HG02852 (cell line): ENCODE measurements around the gene SAG.
A peak's percentile ranks its signal among the peaks of the same experiment; 100 is the strongest.

Experiments used
- ATAC-seq: cut with Tn5 transposase; IDR thresholded peaks from one replicate; pipeline ENCODE4 v1.9.1; 2021; ENCODE audit warnings: mild to moderate bottlenecking, moderate library complexity; ENCODE audit not compliant: unreplicated experiment

Gene SAG

DNA sequence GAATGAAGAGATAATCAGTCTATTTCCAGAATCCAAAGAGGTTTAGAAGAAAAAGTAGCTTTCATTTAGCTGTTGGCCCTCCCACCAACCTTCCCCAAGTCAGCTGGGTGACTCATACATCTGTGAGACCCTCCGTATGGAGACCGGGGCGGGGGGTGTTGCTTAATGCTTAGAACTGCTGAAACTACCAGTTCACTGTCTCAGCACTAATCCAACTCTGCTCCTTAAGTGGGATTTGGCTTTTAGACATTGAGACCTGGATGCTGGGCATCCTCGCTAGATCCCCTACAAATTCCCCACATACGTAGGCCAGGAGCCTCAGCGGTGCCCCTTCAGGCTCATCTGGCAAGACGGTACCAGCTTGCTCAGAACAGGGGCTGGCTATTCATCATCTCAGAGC is at the start of gene SAG:
TSS of gene SAG (plus strand) at position 252 of the 400 bp plus-strand sequence. CDS start 1,374 bp downstream, outside the sequence.
- ATAC-seq, result no peak

DNA sequence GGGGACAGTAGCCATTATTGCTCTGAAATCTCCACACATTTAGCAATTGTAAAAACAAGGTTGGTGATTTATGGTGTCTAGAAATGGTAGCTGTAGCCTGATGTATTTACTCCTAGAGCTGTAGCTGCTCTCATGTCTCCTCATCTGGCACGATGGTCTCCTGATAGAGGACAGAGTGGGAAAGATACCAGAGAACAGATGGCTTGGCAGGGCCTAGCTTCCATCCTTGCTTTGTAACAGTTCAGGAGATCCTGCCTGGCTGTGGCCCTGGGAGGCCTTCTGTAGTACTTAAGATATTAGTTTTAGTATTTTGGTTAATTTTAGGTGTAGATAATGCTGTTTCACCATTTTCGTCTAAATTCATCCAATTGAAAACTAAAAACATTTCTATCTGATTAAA is 49.4 kb upstream of the SAG start:
- no peak for ATAC-seq

DNA sequence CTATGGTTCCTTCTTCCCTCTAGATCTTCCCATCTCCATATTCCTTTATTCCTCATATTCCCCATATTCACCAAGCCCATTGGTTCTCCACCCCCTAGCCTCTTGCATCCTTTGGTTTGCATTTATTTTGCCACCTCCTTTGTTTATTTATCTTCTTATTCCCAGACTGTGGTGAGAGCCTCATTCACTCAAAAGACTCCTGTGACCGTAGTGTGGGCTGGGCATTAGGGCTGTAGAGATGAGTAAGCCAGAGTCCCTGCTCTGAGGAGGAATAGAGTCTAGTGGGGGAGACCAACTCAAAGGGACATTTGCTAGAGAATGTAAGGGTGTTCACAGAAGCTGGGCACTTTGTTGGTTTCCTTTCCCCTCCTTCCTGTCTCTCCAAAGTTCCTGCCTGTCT is 47.9 kb upstream of the SAG start:
- no peak for ATAC-seq

DNA sequence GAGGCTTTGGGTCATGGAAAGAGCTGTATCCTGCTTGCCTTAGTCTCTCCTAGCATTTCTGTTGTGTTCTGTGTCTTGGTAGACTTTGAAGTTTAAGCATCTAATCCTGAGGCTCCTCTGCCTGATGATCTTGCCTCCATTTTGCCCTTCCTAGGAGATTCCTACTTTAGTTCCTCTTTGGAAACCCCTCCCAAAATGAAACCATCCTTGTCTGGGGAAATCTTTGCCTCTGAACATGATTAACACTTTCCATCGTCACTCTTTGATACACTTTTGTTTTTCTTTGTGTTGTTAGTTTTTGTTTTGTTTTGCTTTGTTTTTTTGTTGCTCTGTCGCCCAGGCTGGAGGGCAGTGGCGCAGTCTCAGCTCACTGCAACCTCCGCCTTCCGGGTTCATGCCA is 47.0 kb upstream of the SAG start:
- no peak for ATAC-seq

DNA sequence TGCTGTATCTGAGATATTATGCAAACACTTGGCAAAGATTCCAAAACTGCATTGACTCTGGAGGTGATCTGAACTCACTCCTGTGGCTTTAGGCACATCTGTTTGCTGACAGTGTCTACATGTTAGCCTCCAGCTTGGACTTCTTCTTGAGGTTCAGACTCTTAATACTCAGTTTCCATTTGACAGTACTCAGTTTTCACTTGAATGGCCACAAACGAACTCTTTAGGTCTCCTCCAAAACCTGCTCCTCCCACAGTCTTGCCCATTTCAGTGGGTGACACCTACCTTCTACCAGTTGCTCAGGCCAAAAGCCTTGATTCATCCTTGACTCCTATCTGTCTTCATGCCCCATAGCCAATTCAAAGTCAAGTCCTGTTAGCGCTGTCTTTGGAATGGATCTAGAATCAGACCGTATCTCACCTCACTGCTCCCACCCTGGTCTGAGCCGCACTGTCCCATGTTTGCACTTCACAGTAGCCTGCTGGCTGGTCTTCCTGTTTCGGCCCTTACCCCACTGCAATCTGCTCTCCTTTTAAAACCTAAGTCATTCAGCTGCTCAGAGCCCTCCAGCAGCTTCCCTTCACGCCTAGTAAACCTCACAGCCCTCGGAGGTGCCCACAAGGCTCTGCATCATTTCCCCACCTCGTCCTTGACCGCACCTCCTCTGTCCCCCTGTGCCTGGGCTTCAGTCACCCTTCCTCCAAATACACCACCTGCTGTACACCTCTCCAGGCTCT is 45.6 kb upstream of the SAG start:
- ATAC-seq, result peak; percentile 68

DNA sequence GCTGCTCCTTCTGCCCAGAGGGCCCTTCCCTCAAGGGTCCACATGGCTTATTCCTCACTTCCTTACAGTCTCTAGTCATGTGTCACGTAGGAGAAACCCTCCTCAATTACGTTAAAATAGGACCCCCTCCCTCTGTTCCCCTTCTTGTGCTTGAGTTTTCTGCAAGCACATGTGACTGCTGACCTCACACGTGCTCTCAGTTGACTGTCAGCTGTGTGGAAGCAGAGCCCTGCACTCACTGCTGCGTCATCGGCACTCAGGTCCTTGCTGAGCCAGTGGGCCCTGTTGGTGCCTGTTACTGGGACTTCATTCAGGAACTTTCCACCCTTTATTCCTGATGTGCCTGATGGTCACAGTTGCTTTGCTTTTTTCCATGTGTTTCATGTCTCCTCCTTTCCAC is 45.1 kb upstream of the SAG start:
- no peak for ATAC-seq

DNA sequence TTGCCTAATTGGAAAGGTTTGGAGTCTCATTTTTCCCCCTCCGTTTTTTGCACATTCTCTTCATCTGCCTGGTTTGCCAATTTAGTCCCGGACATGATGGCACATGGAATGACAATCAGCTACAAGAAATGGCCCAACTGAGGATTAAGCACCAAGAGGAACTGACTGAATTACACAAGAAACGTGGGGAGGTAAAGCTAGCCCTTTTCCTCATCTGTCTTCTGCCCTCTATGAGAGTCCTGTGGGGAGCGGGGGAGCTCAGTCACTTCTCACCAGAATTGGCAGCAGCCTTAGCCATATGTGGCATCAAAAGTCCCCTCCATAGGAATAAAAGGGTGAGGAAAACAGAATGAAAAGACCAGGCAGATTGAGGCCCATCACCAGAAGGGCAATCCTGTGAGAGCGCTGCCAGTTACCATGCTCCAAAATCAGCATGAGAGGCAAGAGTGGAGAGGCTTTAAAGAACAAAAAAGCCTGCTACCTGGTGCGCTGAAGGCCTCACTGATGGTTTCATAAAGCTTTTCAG is 44.5 kb upstream of the SAG start:
- ATAC-seq, result no peak

DNA sequence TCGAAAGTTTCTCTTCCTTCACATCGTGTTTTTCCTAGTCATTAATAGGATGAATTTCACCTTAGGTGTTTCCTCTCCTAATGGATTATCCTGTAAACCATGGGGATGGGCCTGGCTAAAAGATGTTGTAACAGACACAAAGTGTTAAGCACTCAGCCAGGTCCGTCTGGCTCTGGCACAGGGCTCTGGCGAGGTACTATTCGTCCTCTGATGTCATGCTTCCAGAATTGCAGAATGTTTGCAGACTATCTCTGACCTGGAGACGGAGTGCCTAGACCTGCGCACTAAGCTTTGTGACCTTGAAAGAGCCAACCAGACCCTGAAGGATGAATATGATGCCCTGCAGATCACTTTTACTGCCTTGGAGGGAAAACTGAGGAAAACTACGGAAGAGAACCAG is 42.9 kb upstream of the SAG start:
- no peak for ATAC-seq

DNA sequence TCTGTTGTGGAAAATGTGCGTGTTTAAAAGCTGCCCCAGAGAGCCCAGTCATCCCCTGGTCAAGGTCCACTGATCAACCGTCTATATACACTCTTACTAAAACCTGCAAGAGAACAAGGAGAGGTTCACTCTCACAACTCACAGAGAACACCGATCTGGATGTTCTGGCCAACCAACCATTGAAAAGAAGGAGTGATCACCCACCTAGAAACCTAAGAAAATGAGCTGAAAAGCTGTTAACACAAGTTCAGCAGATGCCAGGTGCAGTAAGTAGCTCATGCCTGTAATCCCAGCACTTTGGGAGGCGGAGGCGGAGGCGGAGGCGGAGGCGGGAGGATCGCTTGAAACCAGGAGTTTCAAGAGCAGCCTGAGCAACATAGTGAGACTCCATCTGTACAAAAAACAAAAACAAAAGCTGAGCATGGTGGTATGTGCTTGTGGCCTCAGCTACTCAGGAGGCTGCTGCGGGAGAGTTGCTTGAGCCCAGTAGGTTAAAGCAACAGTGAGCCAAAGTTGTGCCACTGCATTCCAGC is 41.7 kb upstream of the SAG start:
- peak; percentile 33 for ATAC-seq

DNA sequence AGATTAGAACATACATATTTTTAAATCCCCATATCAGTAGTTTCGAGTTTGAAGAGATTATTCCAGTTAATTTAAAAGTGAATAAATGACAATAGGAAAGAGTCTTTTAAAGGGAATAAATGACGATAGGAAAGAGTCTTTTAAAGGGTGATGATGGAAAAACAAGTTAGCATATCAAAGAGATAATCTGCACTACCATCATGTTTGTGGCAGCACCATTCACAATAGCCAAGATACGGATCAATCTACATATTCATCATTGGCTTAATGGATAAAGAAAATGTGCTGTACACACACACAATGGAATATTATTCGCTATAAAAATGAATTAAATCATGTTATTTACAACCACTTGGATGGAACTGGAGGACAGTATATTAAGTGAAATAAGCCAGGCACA is 41.1 kb upstream of the SAG start:
- no peak for ATAC-seq

DNA sequence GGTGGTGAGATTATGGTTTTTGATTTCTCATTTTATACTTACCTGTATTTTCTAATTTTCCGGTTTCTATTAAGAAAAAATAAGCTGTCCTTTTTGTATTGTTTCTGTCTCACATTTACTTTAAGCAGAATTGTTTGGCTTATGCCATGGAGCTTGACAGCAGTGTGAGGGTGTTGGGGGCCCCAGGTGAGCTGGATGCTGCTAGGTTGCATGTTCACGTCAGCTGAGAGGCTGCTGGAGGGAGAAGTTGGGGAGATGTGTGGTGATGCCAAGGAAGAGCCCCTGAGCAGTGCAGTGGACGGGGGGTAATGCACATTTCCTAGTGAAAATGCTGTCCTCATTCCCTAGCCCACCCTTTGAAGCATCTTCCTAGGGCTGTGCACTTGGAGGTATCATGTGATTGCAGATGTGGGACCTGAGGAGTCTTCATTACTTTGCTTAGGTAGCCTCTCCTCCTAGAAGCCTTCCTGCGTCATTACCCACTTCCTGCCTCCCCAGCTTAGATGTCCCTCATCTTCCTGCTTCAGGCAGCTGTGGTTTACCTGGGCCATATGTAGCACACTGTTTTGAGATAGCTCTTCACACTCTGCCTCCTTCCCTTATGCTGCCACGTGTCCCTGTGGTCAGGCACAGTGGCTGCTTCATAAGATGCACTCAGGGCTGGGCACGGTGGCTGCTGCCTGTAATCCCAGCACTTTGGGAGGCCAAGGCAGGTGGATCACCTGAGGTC is 39.9 kb upstream of the SAG start:
- ATAC-seq, result peak; percentile 81

DNA sequence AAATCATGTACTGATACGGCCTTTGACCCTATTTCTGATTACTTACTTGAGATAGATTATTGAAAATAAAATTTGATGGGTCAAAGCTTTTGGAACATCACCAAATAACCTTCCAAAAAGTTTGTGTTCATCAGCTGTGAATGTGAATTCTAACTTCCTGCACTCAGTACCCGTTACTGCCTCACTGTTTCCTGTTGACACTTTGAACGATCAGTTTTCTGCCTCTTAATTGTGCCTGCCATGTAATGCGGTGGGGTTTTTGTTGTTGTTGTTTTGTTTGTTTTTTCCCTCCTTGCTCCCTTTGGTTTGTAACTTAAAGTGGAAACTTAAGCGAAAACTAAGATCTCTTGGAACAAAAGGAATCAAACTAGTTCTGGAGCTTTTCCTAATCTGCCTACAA is 37.2 kb upstream of the SAG start:
- ATAC-seq, result no peak

DNA sequence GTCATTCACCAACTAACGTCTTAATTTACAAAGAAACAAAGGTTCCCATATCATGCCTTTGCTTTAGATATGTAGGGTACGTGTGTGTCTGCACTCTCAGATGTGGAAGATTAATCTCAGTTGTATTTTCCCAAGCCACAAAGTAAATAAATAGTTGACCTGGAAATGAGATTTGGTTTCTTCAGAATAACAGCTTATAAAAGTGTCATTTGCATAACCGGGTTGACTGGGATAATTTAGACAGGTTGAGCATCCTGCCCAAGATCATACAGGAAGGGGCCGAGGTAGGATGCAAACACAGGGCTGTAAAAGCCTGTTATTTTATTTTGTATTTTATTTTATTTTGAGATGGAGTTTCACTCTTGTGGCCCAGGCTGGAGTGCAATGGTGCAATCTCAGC is 36.7 kb upstream of the SAG start:
- no peak for ATAC-seq

DNA sequence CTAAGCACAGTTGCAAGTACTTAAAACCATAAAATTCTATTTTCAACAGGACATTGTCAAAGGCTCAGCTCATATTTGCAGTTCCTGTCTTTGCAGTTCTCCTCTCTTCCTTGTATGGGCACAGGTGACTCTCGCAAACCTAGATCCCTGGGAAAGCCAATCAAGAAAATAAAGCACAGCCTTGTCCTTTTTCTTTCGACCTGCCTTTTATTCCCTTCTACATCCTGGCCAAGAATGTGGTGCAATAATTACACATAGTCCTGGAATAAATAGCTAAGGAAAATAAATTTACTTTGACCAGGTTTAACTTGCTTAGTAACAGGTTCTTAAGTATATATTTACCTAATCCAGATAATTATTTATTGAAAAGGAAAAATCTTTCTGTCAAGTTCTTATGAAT is 35.9 kb upstream of the SAG start:
- no peak for ATAC-seq

DNA sequence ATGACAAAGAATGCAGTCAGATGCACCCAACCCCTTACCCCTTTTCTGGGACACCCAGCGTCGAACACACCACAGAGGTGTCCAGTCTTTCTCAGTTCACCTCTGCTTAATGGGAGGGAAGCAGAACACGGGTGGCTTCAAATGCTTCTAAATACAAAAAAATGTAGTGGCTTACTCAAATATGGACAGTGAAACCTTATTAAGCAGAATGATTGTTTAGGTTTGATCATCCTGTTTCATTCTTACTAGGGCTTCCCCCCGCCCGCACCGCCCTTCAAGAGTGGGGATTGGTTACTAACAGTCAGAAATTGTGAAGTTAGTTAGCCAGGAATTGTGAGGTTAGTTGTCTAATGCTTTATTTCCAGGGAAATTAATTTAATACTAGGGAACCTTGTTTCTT is 34.5 kb upstream of the SAG start:
- ATAC-seq, result no peak

DNA sequence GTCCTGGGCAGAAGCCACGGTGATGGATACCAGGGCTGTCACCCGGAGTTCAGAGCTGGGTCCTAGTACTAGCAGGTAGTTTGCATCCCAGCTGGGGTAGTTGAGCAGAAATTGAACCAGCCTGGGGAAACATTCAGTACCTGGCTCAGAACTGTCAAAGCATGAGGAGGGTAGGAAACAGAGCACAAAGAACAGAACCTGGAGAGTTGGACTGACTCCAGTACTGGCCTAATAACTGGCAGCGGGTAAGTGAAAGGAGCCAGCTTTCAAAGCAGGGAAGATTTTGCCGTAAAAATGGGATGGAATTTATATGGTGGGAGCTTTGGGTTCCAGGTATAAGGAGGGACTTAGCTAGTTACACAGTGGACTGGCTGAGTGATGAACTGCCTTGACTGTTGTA is 32.4 kb upstream of the SAG start:
- ATAC-seq, result no peak

DNA sequence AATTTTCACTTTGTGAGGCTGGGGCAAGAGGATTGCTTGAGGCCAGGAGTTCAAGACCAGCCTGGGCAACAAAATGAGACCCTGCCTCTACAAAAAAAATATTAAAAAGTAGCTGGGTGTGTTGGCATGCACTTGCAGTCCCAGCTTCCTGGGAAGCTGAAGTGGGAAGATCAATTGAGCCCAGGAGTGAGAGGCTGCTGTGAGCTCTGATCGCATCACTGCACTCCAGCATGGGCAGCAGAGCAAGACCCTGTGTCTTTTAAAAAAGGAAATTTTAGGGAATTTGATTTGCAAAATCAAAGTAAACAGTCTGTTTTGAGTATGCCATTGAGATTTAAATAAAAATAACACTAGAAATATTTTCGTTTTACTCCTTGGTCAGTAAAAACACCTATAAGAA is 28.7 kb upstream of the SAG start:
- ATAC-seq, result no peak

DNA sequence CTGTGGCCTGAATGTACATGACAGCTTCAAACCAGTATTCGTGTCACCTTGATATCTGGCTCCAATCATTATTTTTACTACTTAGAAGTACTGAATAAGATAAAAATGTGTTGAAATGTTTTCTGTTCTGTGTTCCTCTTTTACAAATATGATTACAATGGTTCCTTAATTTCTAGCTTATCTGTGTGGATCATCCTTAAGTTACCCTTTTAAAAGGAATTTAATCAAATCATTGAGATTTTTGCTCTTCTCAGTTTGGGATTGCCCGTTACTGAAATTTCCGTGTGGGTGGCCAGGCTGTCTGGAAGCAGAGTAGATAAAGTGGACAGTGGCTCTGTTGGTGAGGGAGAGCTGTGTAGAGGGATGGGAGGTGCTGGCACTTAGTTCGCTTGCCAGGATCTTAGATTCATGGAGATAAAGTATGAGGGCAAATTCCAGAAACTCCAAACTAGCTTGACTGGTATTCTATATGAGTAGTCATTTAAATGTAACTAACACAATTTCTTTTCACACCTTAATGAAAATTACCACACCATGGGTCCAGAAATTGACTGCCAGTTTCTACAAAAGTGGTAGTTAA is 27.4 kb upstream of the SAG start:
- ATAC-seq, result no peak

DNA sequence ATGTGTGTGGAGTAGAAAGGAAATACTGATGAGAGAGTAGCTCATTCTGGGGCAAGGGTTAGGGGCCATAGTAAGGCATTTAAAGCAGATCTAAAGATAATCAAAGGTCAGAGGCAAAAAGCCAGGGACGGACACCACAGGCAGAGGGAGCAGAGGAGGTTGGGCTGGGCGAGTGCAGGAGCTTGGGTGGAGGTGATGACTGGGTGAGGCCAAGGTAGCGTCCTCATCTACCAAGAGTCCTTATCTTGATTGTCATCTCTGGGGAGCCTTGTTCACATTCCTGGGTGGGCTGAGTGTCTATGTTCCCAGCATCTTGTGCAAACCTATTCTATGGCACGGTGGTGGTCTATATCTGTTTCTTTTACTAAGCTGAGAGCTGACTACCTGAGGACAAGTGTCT is 26.1 kb upstream of the SAG start:
- ATAC-seq, result no peak

DNA sequence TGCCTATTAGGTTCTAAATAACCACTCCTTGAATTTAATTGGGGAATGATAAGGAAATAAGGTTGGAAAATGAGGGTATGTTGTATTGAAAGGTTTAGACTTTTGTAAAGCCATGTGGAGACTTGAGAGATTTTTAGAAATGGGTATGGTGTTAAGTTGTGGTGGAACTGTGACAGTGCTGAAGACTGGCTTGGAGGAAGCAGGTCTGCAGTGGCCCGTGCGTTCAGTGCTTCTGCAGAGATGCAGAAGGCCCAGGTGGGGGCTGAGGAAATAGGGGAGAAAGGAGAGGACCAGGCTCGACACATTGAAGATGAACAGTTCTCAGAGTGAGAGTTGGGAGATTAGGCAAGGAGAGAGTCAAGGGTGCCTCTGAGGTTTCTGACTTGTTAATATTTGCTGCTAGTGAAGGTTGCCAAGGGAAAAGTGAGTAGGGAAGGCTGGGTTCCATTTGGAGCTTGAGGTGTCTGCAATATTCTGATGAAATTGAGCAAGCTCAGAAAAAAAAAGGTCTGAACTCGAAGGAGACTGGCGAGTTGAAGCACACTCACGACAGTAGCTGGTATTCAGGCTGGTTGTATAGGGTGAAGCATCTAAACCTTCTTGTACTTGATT is 25.5 kb upstream of the SAG start:
- no peak for ATAC-seq

DNA sequence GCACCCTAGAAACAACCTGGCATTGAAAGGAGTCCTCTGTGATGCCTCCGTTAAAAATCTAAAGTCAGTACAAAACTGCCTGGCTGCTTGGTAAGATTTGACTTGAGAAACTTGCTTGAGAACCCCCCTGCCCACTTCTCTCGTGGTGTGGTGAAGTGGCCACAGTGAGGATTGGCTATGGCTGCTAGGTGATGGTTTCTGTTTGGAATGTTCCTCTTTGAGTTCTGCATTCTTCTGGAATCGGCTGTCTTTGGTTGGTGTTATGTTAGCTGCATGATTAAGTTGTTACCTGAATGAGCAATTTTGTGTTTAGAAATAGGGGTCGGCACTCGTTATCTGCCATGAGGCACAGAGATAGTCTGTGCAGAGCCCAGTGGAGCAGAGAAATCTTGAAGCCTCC is 21.7 kb upstream of the SAG start:
- no peak for ATAC-seq
